ENCODE data around the gene OR10H5. TPM values are rescaled to one million over a fixed set of nuclear protein-coding genes. Genes with fewer than 3 reads are reported as not detected.
"Not testable (repeated sequence)": the region's sequence is repeated elsewhere in the genome, so short reads cannot be mapped to it uniquely, and the experiment has no call there.

The OR10H5 gene
- total RNA-seq, 1 experiment from 2014 or later, result not detected

DNA sequence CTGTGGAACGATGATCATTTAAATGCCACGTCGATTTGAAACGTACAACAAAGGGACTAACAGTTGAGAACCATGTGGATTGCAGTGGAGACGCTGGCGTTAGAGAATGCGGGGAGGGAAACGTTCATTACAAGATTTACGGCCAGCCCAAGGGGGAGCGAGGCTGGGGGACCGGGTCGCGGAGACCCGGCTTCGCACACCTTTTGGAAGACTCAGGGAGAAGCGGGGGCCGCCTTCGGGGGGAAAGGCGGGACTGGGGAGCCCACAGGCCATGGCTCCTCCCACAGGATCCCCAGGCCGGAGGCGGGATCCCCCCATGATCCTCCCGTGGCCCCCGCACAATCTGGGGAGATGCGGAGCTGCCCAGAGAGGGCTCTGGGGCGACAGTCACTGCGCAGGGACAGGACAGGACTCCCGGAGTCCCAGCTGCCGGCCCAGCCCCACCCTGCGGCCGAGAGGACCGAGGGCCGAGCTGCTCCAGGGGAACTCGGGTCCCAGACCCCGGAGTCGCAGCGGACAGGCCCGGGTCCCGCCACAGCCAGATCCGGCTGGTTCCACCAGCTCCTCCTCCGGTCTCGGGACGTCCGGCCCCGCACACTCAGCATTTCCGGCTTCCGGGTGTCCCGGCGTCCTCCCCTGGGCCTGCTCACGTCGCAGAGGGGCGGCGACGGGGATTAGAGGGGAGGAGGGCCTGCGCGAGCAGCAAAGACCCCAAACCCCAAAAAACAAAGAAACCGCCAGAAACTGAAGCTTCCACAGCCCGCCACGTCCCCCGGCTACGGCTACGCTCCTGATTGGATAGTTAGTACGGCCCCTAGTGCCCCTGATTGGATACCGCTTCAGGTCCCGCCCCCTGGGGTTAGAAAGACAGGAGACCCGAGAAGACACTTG is 49.1 kb downstream of the OR10H5 start:
- DNase-seq (ENCODE audit: low read depth, low spot score), result peak; percentile 93
- in situ Hi-C loops (cut with HindIII; ENCODE audit: low pct_unique_long_range_greater_than_20kb, low sequenced_read_pairs), result no loop called here

DNA sequence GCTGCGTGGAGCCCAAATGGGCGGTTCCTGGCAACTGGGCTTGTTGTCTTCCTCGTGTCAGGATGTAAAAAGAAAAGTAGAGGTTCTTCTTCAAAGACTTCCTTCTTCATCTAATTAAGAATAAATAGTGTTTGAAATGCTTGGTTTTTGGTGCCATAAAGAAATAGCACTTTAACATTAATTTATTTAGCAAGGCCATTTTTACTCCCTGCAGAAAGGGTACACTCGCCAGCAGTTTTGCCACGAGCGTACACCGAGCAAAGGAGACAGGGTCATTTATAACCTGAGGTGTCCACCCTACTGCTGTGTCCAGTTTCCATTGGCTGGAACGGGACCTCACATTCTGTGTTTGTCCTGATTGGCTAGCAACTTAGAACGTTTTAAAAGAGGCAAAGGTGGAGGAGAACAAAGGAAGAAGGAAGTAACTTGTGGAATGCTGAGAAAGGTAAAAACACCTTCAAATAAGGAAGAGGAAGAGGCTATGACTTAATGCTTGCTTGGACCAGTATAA is 49.8 kb downstream of the OR10H5 start:
- in situ Hi-C loops (cut with HindIII; ENCODE audit: low pct_unique_long_range_greater_than_20kb, low sequenced_read_pairs), result no loop called here
- no peak for DNase-seq (ENCODE audit: low read depth, low spot score)

DNA sequence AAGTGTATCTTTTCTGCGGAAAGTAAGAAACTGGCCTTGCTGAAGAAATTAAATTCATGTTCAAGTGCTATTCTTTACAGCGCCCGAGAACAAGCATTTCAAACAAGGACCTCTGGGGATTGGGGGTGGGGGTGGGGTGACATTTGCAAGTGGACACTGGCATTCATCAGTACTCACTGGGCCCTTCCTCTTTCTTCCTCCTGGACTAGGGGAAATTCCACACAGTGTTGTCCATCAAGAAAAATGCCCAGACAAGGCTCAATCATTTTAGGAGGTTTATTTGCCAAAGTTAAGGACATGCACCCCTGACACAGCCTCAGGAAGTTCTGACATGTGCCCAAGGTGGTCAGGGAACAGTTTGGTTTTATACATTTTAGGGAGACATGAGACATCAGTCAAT is 50.9 kb downstream of the OR10H5 start:
- no peak for DNase-seq (ENCODE audit: low read depth, low spot score)
- in situ Hi-C loops (cut with HindIII; ENCODE audit: low pct_unique_long_range_greater_than_20kb, low sequenced_read_pairs), result no loop called here

DNA sequence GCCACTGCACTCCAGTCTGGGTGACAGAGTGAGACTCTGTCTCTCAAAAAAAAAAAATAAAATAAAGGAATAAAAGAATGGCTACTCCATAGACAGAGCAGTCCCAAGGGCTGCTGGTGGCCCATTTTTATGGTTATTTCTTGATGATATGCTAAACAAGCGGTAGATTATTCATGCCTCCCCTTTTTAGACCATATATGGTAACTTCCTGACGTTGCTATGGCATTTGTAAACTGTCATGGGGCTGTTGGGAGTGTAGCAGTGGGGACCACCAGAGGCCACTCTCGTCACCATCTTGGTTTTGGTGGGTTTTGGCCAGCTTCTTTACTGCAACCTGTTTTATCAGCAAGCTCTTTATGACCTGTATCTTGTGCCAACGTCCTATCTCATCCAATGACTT is 52.4 kb downstream of the OR10H5 start:
- in situ Hi-C loops (cut with HindIII; ENCODE audit: low pct_unique_long_range_greater_than_20kb, low sequenced_read_pairs); DNase-seq (ENCODE audit: low read depth, low spot score): not testable (repeated sequence)

DNA sequence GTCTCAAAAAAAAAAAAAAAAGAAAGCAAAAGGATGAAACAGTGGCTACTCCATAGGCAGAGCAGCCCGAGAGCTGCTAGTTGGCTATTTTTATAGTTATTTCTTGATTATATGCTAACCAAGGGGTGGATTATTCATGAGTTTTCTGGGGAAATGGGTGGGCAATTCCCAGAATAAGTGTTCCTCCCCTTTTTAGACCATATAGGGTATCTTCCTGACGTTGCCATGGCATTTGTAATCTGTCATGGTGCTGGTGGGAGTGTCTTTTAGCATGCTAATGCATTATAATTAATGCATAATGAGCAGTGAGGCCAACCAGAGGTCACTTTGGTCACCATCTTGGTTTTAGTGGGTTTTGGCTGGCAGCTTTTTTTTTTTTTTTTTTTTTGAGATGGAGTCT is 53.4 kb downstream of the OR10H5 start:
- no peak for DNase-seq (ENCODE audit: low read depth, low spot score)
- in situ Hi-C loops (cut with HindIII; ENCODE audit: low pct_unique_long_range_greater_than_20kb, low sequenced_read_pairs), result no loop called here

DNA sequence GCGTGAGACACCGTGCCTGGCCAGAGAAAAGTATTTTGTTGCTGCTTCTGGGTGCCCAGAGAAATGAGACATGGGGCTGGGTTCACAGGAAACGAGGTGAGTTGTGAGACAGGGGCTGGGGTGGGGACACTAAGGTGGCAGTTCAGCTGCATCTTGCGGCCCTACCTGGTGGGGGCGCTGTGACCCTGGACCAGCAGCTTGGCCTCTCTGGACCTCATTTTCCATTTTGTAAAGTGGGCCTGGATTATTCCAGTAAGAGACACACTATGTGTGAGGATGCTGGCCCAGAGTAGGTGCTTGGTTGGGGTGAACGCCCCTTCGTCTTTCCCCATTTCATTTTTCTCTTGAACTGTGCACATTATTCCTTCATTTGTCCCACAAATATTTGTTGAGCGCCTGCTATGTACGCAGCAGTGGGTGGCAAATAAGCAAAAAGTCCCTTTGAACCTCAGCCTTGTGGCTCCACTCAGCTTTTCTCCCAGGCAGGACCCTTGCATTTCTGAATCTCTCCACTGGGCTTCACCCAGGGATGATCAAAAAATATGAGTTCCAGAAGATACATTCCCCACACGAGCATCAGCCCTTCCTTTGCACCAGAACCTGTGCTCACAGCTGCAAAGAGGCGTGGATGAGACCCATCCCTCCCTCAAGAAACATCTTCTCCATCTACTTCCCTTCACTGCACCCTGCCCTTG is 54.6 kb downstream of the OR10H5 start:
- in situ Hi-C loops (cut with HindIII; ENCODE audit: low pct_unique_long_range_greater_than_20kb, low sequenced_read_pairs), result no loop called here
- DNase-seq (ENCODE audit: low read depth, low spot score), result peak; percentile 13

DNA sequence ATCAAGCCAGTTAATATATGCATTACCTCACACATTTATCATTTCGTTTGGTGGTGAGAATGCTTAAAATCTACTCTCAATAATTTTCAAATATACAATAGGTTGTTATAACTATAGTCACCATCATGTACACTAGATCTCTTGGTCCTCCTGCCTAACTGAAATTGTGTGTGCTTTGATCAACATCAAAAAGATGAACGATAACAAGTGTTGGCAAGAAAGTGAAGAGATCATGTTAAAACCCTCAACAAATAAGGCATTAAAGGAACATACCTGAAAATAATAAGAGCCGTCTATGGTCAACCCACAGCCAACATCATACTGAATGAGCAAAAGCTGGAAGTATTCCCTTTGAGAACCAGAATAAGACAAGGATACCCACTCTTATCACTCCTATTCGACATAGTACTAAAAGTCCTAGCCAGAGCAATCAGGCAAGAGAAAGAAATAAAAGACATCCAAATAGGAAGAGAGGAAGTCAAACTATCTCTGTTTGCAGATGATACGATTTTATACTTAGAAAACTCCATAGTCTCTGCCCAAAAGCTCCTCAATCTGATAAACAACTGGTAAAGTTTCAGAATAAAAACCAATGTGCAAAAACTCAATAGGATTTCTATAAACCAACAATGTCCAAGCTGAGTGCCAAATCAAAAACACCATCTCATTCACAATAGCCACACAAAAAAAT is 55.9 kb downstream of the OR10H5 start:
- in situ Hi-C loops (cut with HindIII; ENCODE audit: low pct_unique_long_range_greater_than_20kb, low sequenced_read_pairs), result no loop called here

DNA sequence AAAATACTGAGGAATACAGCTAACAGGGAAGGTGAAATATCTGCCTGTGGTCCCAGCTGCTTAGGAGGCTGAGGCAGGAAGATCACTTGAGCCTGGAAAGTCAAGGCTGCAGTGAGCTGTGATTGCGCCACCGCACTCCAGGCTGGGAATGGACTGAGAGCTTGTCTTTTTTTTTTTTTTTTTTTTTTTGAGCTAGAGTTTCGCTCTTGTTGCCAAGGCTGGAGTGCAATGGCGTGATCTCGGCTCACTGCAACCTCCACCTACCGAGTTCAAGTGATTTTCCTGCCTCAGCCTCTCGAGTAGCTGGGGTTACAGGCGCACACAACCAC is 56.4 kb downstream of the OR10H5 start:
- peak; percentile 48 for DNase-seq (ENCODE audit: low read depth, low spot score)
- in situ Hi-C loops (cut with HindIII; ENCODE audit: low pct_unique_long_range_greater_than_20kb, low sequenced_read_pairs), result not testable (repeated sequence)

More for the DNA sequence above, 55.9 kb downstream of the OR10H5 start:
- DNase-seq (ENCODE audit: low read depth, low spot score), result no peak

DNA sequence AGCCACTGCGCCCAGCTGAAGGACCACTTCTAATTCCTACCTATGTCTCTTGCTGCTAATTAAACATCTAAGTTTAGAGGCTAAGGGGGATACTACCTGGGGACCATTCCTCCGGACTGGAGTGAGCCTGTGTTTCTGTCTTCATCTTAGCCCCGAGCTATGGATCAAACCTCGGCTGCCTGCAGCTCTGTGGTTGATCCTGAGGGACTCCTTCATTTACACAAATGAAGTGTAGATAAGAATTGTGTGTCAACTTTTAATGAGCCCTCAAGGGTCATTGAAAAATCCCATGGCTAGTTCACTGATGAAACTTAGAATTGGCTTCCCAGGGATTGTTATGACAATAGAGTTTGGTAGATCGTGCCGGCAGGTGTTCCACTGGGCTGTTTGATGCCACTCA is 59.5 kb downstream of the OR10H5 start:
- in situ Hi-C loops (cut with HindIII; ENCODE audit: low pct_unique_long_range_greater_than_20kb, low sequenced_read_pairs), result no loop called here
- no peak for DNase-seq (ENCODE audit: low read depth, low spot score)

DNA sequence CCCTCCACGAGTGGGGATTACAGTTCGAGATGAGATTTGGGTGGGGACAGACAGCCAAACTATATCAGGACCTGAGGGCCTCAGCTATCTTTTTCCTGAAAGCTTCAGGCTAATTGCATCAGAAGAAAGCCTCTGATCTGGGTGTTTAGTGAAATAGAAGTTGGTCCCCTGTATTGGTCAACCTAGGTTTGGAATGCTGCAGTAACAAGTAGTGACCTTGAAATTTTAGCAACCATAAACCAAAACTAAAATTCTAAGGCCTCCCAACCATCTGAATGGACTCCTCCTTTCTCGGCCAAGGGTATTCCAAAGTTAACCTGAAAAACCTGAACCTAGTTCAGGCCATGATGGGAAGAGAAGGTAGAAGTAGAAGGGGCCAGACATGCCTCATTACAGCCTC is 62.9 kb downstream of the OR10H5 start:
- DNase-seq (ENCODE audit: low read depth, low spot score), result no peak
- in situ Hi-C loops (cut with HindIII; ENCODE audit: low pct_unique_long_range_greater_than_20kb, low sequenced_read_pairs), result no loop called here

Other genes with a start within 250 kb of the OR10H5 start
- not detected in 2 replicates for gene CYP4F8, start 172.4 kb upstream of the OR10H5 start, total RNA-seq (2014; rRNA removed; shearing (Covaris generic))
- gene CYP4F3, start 146.8 kb upstream of the OR10H5 start, total RNA-seq (2014; rRNA removed; shearing (Covaris generic)), result not detected in 2 replicates
- not detected in 2 replicates for gene CYP4F12, start 114.6 kb upstream of the OR10H5 start, total RNA-seq (2014; rRNA removed; shearing (Covaris generic))
- gene OR10H2, start 59.6 kb upstream of the OR10H5 start, total RNA-seq (2014; rRNA removed; shearing (Covaris generic)), result not detected in 2 replicates
- gene OR10H3, start 49.7 kb upstream of the OR10H5 start, total RNA-seq (2014; rRNA removed; shearing (Covaris generic)), result not detected in 2 replicates
- gene OR10H1, start 28.0 kb downstream of the OR10H5 start, total RNA-seq (2014; rRNA removed; shearing (Covaris generic)), result not detected in 2 replicates
- gene CYP4F2, start 110.4 kb downstream of the OR10H5 start, total RNA-seq (2014; rRNA removed; shearing (Covaris generic)), result not detected in 2 replicates
- 0.72 and 0.79 TPM in 2 replicates for gene CYP4F11, start 146.9 kb downstream of the OR10H5 start, total RNA-seq (2014; rRNA removed; shearing (Covaris generic))
- not detected in 2 replicates for gene OR10H4, start 161.3 kb downstream of the OR10H5 start, total RNA-seq (2014; rRNA removed; shearing (Covaris generic))

All from SK-MEL-5 (cell line).